K562 (cell line): Measurements from ENCODE around the gene PLEKHA5. TPM values are rescaled to one million over a fixed set of nuclear protein-coding genes. Genes with fewer than 3 reads are reported as not detected.

ENCODE experiments used
- ATAC-seq: fragments of 200-7000 bp; cut with Tn5 transposase; 3 replicates; pipeline ENCODE4 v1.9.1; 2020; ENCODE audit warnings: moderate library complexity
- BruUV-seq: library from RNA; stranded (reverse); fragments of 400-500 nt; replicated peaks from 2 replicates; lab custom pipeline; 2021; lab: Mats Ljungman, UMichigan
- CTCF ChIA-PET: fragments of 300-600 bp; formaldehyde crosslinking; extraction: SDS; loops from one replicate; lab custom pipeline; 2021; ENCODE audit warnings: low intra/inter-chr PET ratio; lab: Yijun Ruan, JAX
- POLR2A ChIA-PET: fragments of 300-600, 350-650 bp; sonication (Branson Sonifier 250); formaldehyde crosslinking; extraction: SDS; loops from one replicate; lab custom pipeline; 2021; ENCODE audit warnings: antibody characterized with exemption, inconsistent platforms; lab: Yijun Ruan, JAX
- DNase-seq, 4 experiments: peaks; one replicate each; pipeline versions ENCODE4 v3.0.0 to v3.0.0-alpha.2; 2011 to 2018; ENCODE audit warnings: low spot score in 3 of 4, mixed read lengths in 3 of 4; ENCODE audit errors: extremely low read depth in 1 of 4
- FAIRE-seq: peaks from 2 replicates; lab custom pipeline; 2011; peaks lifted over from hg19 to GRCh38; lab: Jason Lieb, UNC
- H2AFZ ChIP-seq: 2 replicates; pipeline ENCODE4 v1.6.0; 2011; ENCODE audit warnings: low read depth, low read length, control low read depth, inconsistent platforms
- H3K27ac ChIP-seq: fragments of 200-600 bp; 3 replicates; pipeline ENCODE4 v1.8.0; 2011; ENCODE audit warnings: low read depth, mild to moderate bottlenecking, control low read depth, inconsistent platforms, low read length, moderate library complexity, mixed read lengths; ENCODE audit errors: extremely low read depth
- H3K27me3 ChIP-seq, 2 experiments: fragments of 300-600 bp in 1 of 2; 2 replicates in 1 of 2; 3 replicates in 1 of 2; pipeline versions ENCODE4 v1.6.0 to v1.8.0; 2011; ENCODE audit warnings: inconsistent platforms in 2 of 2, low read length in 2 of 2, mild to moderate bottlenecking in 1 of 2, mixed read lengths in 1 of 2, moderate library complexity in 1 of 2; ENCODE audit not compliant: control insufficient read depth in 2 of 2, insufficient read depth in 2 of 2
- H3K36me3 ChIP-seq: fragments of 300-600 bp; 3 replicates; pipeline ENCODE4 v1.8.0; 2011; ENCODE audit warnings: mild to moderate bottlenecking, low read length, inconsistent platforms; ENCODE audit not compliant: control insufficient read depth, insufficient read depth
- H3K4me1 ChIP-seq, 2 experiments: fragments of 200-600 bp in 1 of 2; replicated peaks in 1 of 2; 2 replicates in 1 of 2; 3 replicates in 1 of 2; pipeline versions ENCODE4 v1.5.1 to v1.8.0; 2011; ENCODE audit warnings: inconsistent platforms in 2 of 2, low read length in 2 of 2, mild to moderate bottlenecking in 1 of 2, mixed read lengths in 1 of 2, moderate library complexity in 1 of 2; ENCODE audit not compliant: control insufficient read depth in 2 of 2, insufficient read depth in 2 of 2
- H3K4me2 ChIP-seq: 2 replicates; pipeline ENCODE4 v1.6.1; 2011; ENCODE audit warnings: low read length, control low read depth, inconsistent platforms, mixed read lengths; ENCODE audit not compliant: insufficient read depth
- H3K4me3 ChIP-seq: fragments of 200-600 bp; sonication (generic), shearing (Covaris generic); 2 replicates; pipeline ENCODE4 v1.5.1; 2016; ENCODE audit warnings: control low read depth, inconsistent platforms
- H3K79me2 ChIP-seq: fragments of 200-600 bp; 3 replicates; pipeline ENCODE4 v1.8.0; 2011; ENCODE audit warnings: low read length, inconsistent platforms; ENCODE audit not compliant: control insufficient read depth, insufficient read depth
- H3K9ac ChIP-seq, 2 experiments: 2 replicates each; pipeline versions ENCODE4 v1.6.0 to v1.6.1; 2011; ENCODE audit warnings: low read depth in 2 of 2, low read length in 2 of 2, control low read depth in 1 of 2, inconsistent platforms in 1 of 2, mild to moderate bottlenecking in 1 of 2, mixed read lengths in 1 of 2; ENCODE audit not compliant: insufficient read depth in 1 of 2
- H3K9me1 ChIP-seq: one replicate; pipeline ENCODE4 v1.6.0; 2011; ENCODE audit warnings: inconsistent platforms, mild to moderate bottlenecking, low read length, moderate library complexity; ENCODE audit not compliant: control insufficient read depth, insufficient read depth
- H3K9me3 ChIP-seq: replicated peaks from 2 replicates; pipeline ENCODE4 v1.5.1; 2011; ENCODE audit warnings: low read depth, low read length, inconsistent platforms; ENCODE audit not compliant: control insufficient read depth, insufficient read depth
- H4K20me1 ChIP-seq: replicated peaks from 2 replicates; pipeline ENCODE4 v1.6.1; 2011; ENCODE audit warnings: low read length, inconsistent platforms, mixed read lengths; ENCODE audit not compliant: control insufficient read depth, insufficient read depth
- EHMT2 ChIP-seq: fragments of 450-650 bp; IDR thresholded peaks from 2 replicates; pipeline ENCODE4 v1.6.1; 2018; ENCODE audit warnings: antibody characterized with exemption
- GTF2B ChIP-seq: IDR thresholded peaks from 2 replicates; pipeline ENCODE4 v1.6.1; 2011; ENCODE audit not compliant: insufficient read length; ENCODE audit errors: extremely low read depth
- PCBP2 ChIP-seq: fragments of 200-400 bp; formaldehyde crosslinking; IDR thresholded peaks from 2 replicates; pipeline ENCODE4 v1.6.1; 2018; ENCODE audit warnings: low read length, low read depth, mild to moderate bottlenecking, moderate library complexity; ENCODE audit not compliant: poor library complexity, severe bottlenecking
- PRPF4 ChIP-seq: fragments of 200-400 bp; formaldehyde crosslinking; IDR thresholded peaks from one replicate; pipeline ENCODE4 v1.6.1; 2017; ENCODE audit warnings: low read length, low read depth, mild to moderate bottlenecking; ENCODE audit not compliant: insufficient read depth, poor library complexity, severe bottlenecking
- TEAD1 ChIP-seq, 2 experiments: fragments of 450-650 bp in 1 of 2; sonication (generic) in 1 of 2; formaldehyde crosslinking; IDR thresholded peaks; 2 replicates each; pipeline versions ENCODE4 v1.4.0 to v1.8.0; 2020 to 2022; ENCODE audit warnings: mild to moderate bottlenecking in 2 of 2, missing genetic modification reagents in 1 of 2
- TFAM ChIP-seq: fragments of 250-450 bp; sonication (Bioruptor Pico); conservative IDR thresholded peaks from 2 replicates; pipeline ENCODE4 v1.5.0; 2021; ENCODE audit warnings: mild to moderate bottlenecking, moderate library complexity
- THAP12 ChIP-seq: fragments of 250-450 bp; sonication (Bioruptor Pico); IDR thresholded peaks from 2 replicates; pipeline ENCODE4 v1.9.0; 2021; ENCODE audit warnings: mild to moderate bottlenecking, inconsistent platforms
- ZNF449 ChIP-seq: fragments of 250-450 bp; sonication (Bioruptor Pico); IDR thresholded peaks from 2 replicates; pipeline ENCODE4 v1.8.0; 2022; ENCODE audit warnings: moderate library complexity, mild to moderate bottlenecking, inconsistent platforms
- ZNF586 ChIP-seq: fragments of 450-650 bp; formaldehyde crosslinking; conservative IDR thresholded peaks from 2 replicates; pipeline ENCODE4 v1.4.0; 2020; ENCODE audit warnings: mild to moderate bottlenecking, moderate library complexity
- WGBS: fragments of 100-300 bp; shearing (Covaris generic); methylation state at CpG from one replicate; pipeline ENCODE4 v1.1.6; 2016; ENCODE audit warnings: low coverage, mixed read lengths; ENCODE audit not compliant: insufficient coverage; ENCODE audit errors: missing lambda C conversion rate; 5-methylcytosine and 5-hydroxymethylcytosine counted together
- in situ Hi-C: fragments of 300-500 bp; cut with MboI; formaldehyde crosslinking; loops from 4 replicates; pipeline ENCODE4 v1.15.0; 2018; ENCODE audit warnings: inconsistent platforms, mixed read lengths
- intact Hi-C: fragments of 100-400 bp; cut with micrococcal nuclease; formaldehyde crosslinking; loops from 2 replicates; pipeline ENCODE4 v1.14.2; 2022
- polyA plus RNA-seq, 8 experiments: library from polyadenylated mRNA; depleted of rRNA in 4 of 8; stranded (reverse) in 5 of 8; unstranded in 3 of 8; fragments of >200 nt; fragmentation: Nextera tagmentation in 2 of 8; fragmentation: Illumina TruSeq in 1 of 8; extraction: Ambion mirVana in 2 of 8; extraction: Trizol in 1 of 8; gene quantifications; 2 replicates each; pipeline versions ENCODE4 v1.2.1 to v1.2.3, GENCODE V29; 2011 to 2014; ENCODE audit warnings: inconsistent platforms in 1 of 8, missing spikeins in 1 of 8
- total RNA-seq, 7 experiments: library from RNA; depleted of rRNA in 6 of 7; stranded (reverse); fragments of >200 nt in 6 of 7; fragmentation: Illumina TruSeq in 2 of 7; extraction: Trizol in 2 of 7; gene quantifications; 2 replicates each; pipeline versions ENCODE4 v1.2.1 to v1.2.3, GENCODE V29; 2011 to 2021; ENCODE audit warnings: low replicate concordance in 1 of 7
- TF ChIP-seq, protein P1 (sequence below): fragments of 250-450 bp; sonication (Bioruptor Pico); IDR thresholded peaks from 2 replicates; pipeline ENCODE4 v1.5.1; 2021; ENCODE audit warnings: mild to moderate bottlenecking

PLEKHA5 gene
- total and polyA plus RNA-seq, 9 of the 15 experiments (the other 6 are each of a cell fraction or from before 2014, with no cell fraction given): 7.2 to 26.2 (median 17.4) TPM

DNA sequence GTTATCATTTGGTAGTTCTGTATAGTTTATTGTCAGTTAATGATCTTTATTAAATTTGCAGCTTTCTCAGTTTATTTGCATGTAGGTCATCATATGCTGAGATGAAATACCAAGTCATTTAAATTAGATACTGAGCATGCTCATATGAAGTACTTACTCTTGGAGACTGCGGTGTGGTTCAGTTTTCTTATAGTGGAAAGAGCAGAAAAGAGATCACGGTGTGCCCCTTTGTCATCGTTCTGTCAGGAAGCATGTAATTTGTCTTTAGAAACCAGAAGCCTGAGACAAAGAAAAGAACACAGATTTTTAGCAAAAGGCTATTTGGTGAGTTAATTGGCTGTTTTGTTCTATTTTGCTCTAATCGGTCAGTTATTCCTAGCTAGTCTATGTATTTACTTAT is 75.6 kb downstream of the PLEKHA5 start:
- Histone ChIP-seq H3K9me1 (no peaks in the 10 kb centered on the region), H3K36me3 (no peaks in the 10 kb centered on the region; the same call in 2 of the 3 replicates), H2AFZ (no peak overlapping the region), H3K4me3 (no peak overlapping the region), H3K4me2 (no peak overlapping the region), H3K27ac (no peak overlapping the region), H3K79me2 (no peaks in the 10 kb centered on the region; the same call in 2 of the 3 replicates), H3K27me3 (no peaks in the 10 kb centered on the region), H3K4me1 (no peaks in the 10 kb centered on the region), H3K9ac (no peak overlapping the region), H4K20me1 (no peaks in the 10 kb centered on the region)
- intact Hi-C loops: no loop called here
- DNase-seq (no peak), FAIRE-seq (no peak), ATAC-seq (no peak)
- WGBS: 97% methylated on average over 4 of the region's 4 CpGs
- BruUV-seq: no TSS peak
- POLR2A ChIA-PET: no interaction called here
- CTCF ChIA-PET: no interaction called here
- TF ChIP-seq THAP12 (CRISPR knock-in tag): no peak
- TF ChIP-seq ZNF449 (CRISPR knock-in tag): no peak
- no peak for TF ChIP-seq GTF2B
- no peak for TF ChIP-seq TEAD1 (CRISPR knock-in tag; IDR thresholded peaks at IDR 0.05)
- no peak for TF ChIP-seq PRPF4
- no peak for TF ChIP-seq EHMT2
- no peak for TF ChIP-seq TFAM
- TF ChIP-seq PCBP2: no peak
- TF ChIP-seq, protein P1, sequence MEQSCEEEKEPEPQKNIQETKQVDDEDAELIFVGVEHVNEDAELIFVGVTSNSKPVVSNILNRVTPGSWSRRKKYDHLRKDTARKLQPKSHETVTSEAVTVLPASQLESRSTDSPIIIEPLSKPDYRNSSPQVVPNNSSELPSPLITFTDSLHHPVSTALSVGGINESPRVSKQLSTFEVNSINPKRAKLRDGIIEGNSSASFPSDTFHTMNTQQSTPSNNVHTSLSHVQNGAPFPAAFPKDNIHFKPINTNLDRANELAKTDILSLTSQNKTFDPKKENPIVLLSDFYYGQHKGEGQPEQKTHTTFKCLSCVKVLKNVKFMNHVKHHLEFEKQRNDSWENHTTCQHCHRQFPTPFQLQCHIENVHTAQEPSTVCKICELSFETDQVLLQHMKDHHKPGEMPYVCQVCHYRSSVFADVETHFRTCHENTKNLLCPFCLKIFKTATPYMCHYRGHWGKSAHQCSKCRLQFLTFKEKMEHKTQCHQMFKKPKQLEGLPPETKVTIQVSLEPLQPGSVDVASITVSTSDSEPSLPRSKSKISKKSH (CRISPR knock-in tag): no peak
- TF ChIP-seq ZNF586 (CRISPR knock-in tag): no peak
- TF ChIP-seq, all 486 proteins: peak for 0
- in situ Hi-C loops: no loop called here
- no peaks in the 10 kb centered on the region for H3K9me3 ChIP-seq
